Stimulated activated CD8-positive, alpha-beta memory T cell treated with anti-CD3 and anti-CD28 coated beads, Interleukin-4, amount 100 ng/mL, for 48 hours (primary cell): Measurements from ENCODE around the gene CYFIP1.

Experiments used
- DNase-seq: peaks from one replicate; pipeline ENCODE4 v3.0.0-alpha.2; 2020

Gene CYFIP1

GRCh38 chr15:22863356-22863755 is 116.8 kb downstream of the CYFIP1 start:
- no peak for DNase-seq

GRCh38 chr15:22861161-22861560 is 119.0 kb downstream of the CYFIP1 start:
- no peak for DNase-seq

DNA sequence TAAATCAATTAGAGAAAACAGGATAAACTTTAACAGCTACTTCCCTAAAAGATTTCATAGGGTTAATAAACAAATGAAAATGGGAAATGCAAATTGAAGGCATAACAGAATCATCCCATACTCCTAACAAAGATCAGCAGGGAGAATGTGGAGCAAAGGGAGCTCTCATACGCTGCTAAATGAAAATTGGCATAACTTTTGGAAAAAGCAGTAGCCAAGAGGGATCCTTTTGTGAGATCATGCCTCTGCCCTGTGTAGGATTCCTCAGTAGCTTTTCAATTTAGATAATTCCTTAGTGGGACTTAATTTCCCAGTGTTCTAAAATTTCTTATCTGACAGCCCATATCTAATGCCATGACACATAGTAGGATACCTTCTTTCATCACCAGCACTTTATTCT is 123.5 kb downstream of the CYFIP1 start:
- no peak for DNase-seq

DNA sequence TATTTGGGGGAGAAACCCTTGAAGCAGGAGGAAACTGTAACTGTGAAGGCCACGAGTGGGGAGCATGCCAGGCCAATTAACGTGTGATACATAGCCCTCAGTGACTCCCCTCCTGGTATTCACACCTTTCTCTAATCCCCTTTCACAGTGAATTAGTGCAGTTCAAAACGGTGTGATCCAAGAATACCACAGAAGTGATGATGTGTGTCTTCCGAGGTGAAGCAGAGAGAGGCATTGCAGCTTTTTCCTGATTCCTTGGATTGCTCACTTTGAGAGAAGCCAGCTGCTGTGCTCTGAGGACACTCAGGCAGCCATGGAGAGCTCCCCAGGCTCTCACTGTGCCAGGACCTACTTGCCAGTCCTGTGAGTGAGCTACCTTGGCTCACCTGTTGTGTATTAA is 124.4 kb downstream of the CYFIP1 start:
- no peak for DNase-seq

DNA sequence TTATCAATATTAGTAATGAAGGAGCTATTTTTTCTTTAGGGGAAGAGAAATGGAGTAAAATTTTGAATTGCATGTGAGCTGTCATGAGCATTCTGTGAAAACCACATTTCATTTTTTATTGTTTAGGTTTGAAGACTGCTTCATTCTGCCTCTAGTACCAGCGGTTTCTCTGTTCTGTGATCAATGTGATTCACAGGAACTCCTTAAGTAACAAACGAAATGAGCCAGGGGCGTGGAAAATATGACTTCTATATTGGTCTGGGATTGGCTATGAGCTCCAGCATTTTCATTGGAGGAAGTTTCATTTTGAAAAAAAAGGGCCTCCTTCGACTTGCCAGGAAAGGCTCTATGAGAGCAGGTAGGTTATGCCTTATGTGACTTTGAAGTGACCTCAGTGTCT is 128.7 kb downstream of the CYFIP1 start:
- DNase-seq = no peak

- no peak for DNase-seq
These were observed 130.1 kb downstream of the CYFIP1 start for GRCh38 chr15:22850055-22850454.

DNA sequence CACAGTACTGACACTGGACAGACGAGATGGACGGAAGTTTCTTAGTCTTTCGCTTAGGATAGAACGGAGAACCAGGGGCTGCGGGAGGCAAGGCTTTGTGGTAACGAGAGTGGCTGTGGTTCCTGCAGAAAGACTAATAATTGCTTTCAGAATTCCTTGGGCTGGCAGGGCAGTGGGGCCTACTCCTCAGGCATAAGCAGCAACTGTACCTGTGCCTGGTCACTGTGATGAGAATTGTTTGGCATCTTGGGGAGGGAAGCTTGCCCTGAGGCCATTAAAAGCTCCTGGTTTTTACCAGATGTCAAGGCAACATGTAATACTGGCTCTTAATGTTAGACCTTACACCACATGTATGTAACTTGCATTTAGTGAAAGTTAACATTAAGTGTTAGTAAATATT is 134.1 kb downstream of the CYFIP1 start:
- no peak for DNase-seq

DNA sequence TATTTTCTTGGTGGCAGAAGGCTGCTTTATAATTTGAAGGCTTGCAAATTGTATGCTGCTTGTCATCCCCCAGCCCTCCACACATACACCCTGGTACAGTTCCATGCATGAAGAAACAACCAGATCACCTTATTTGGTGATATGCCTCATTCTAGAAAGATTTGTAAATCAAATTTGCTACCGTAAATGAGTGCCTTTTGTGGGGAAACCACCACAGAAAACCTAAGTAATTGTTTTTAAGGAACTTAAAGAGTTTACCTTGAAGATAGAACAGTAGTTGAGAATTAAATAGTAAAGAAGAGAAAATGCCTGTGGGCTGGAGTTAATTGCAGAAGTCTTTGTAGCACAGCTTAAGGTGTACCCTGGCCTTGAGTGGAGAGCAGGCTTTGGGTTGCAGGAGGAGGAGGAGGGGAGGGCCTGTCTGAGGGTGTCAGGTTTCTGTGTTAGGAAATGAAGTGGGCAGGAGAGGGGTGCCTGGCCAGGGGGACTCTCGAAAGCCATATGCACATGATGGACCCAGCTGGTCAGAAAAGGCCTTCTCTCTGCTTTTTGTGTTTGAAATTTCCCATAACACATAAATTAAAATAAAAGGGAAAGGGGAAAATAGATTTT is 134.8 kb downstream of the CYFIP1 start:
- no peak for DNase-seq

DNA sequence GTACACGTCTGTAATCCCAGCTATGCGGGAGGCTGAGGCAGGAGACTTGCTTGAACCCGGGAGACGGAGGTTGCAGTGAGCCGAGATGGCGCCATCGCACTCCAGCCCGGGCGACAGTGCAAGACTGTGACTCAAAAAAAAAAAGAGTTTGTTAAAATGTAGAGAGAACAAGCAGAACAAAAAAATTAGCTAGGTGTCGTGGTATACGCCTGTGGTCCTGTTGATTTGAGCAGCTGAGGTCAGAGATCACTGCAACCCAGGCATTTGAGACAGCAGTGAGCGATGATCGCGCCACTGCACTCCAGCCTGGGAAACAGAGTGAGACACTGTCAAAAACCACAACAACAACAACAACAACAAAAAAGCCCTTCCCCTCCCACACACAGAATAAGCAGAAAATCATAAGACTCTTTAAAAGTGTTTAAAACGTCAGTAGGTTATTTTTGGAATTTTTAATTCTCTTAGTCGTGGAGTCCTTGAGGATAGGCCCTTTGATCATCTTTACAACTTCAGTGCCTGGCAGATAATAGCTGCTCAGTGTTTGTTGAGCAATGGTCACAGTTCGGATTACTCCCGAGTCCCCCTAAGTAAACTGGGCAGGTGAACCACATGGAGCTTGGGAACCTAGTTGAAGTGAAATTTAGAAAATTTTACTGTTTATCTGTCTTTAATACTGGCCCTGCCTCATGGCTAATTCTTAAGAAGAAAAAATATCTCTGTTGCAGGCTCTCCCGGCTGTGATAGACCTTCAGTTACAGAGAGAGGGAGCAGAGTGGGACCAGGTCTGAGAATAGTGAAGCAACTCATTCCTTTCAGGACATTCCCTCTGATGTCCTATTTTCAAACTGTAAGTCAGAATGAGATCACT is 135.5 kb downstream of the CYFIP1 start:
- DNase-seq = no peak

GRCh38 chr15:22839046-22839695 is 141.0 kb downstream of the CYFIP1 start:
- DNase-seq = no peak

DNA sequence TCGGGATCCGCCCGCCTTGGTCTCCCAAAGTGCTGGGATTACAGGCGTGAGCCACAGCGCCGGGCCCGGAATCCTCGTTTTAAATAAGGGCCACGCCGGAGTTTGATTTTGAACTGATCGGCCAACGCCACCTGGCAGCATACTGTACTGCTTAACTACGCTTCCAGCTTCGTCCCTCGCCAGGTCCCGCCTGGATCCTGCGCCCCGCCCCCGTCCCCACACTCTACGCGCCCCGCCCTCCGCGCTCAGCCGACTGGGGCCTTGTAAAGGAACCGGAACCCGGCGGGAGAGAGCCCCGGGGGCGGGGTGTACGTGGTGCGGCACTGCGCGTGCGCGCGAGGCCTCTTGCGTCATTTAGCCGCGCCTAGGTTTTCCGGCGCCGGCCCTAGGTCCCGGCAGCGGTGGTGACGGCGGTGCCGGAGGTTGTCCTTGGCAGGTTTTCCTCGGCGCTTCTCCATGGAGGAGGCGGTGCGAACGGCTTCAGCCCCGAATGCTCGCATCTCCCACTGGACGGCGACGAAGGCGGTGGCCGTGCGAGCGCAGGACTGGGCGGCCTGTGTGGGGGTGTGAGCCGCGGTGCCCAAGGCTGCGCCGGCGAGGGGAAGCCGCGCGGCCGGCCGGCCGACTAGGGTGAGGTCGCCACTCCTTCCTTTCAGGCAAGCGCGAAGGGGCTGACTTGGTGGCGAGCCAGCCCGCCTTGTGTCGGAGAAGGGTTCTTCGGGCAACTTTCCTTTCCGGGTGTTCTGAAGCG is 141.7 kb downstream of the CYFIP1 start, which contains the start of gene NIPA2:
NIPA2 (plus strand) TSS at position 375 of the 751 bp plus-strand sequence. CDS start 13,066 bp downstream, outside the sequence.
- peak; percentile 99 for DNase-seq

GRCh38 chr15:22831473-22831872 is 148.7 kb downstream of the CYFIP1 start:
- DNase-seq = no peak

DNA sequence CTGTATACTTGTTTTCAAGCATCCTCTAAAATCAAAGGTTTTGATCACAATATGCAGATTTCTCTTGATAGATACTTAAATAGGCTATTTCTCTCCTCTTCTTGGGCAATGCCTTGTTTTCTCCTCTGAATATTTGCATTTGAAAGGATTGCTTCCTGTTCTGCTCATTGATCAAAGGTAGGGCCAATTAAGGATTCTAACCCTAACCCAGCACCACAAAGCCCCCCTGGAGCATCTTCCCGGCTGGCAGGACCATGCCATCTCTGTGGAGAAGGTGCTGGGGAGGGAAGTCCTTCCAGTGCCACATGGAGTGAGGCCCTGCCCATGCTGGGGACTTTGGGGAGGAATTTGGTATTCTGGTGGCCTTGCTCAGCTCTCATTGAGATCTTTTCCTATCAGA is 153.0 kb downstream of the CYFIP1 start:
- DNase-seq = no peak

GRCh38 chr15:22823495-22824128 is 156.6 kb downstream of the CYFIP1 start:
- DNase-seq = no peak

DNA sequence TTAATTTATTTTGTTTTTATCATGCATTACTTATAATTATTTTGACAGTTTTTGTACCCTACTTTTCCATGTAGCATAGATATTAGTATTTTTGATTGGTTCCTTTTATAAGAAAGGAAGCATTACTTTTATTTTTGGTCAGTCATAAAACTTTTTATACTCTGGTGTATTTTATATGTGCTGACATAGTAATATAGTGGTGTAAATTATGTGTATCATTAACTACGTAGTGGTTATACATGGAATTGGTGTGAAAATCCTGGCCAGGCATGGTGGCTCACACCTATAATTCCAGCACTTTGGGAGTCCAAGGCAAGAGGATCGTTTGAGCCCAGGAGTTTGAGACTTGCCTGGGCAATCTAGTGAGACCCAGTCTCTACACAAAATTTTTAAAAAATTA is 160.5 kb downstream of the CYFIP1 start:
- DNase-seq = no peak
